IPS-NIHi7 (cell line): Measurements from ENCODE around the gene SSH3.

Experiments used
- DNase-seq: peaks from one replicate; pipeline ENCODE4 v3.0.0; 2012; ENCODE audit warnings: mixed read lengths; ENCODE audit errors: extremely low spot score

The SSH3 gene

DNA sequence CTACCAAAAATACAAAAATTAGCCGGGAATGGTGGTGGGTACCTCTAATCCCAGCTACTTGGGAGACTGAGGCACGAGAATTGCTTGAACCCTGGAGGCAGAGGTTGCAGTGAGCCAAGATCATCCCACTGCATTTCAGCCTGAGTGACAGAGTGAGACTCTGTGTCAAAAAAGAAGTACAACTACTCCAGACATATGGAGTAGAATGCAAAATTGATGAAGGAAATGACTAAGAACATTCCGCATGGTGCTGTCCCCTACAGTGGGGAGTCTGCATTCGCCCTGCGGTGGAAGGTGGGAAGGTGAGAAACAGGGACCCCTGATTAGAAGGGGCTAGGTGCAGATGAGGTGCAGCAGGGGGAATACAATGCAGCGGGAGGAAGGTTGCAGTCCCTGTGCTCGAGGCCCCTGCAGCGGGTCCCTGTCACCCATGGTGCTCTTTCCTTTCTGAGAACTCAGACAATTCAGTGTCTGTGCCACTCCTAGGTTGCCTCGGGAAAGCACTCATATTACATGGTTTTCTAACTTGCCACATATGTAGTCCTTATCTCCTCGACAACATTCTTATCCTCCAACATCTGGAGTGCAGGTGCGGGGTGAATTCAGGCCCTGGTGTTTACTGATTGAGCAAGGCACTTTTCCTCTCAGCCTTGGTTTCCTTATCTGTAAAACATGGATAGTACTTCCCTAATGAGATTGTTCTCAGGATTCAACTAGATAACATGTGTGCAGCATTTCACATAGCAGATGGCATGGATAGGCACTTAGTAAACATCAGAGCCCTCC is 44.8 kb downstream of the SSH3 start:
- DNase-seq: no peak

- no peak for DNase-seq
These were observed 45.7 kb downstream of the SSH3 start for GRCh38 chr11:67349036-67349435.

- DNase-seq: no peak
These were observed 46.1 kb downstream of the SSH3 start for GRCh38 chr11:67349457-67349856.

GRCh38 chr11:67349928-67350465 is 46.7 kb downstream of the SSH3 start:
- DNase-seq: no peak

GRCh38 chr11:67351275-67352005 is 48.1 kb downstream of the SSH3 start:
- peak; percentile 91 for DNase-seq

GRCh38 chr11:67352546-67353316 is 49.4 kb downstream of the SSH3 start:
- peak; percentile 35 for DNase-seq

- DNase-seq: peak; percentile 98
These were observed 50.2 kb downstream of the SSH3 start, which contains the start of gene POLD4 for GRCh38 chr11:67353317-67354074. Gene POLD4, minus strand, starts transcription at chr11:67353546. Its CDS starts 147 bp downstream, at chr11:67353399.

DNA sequence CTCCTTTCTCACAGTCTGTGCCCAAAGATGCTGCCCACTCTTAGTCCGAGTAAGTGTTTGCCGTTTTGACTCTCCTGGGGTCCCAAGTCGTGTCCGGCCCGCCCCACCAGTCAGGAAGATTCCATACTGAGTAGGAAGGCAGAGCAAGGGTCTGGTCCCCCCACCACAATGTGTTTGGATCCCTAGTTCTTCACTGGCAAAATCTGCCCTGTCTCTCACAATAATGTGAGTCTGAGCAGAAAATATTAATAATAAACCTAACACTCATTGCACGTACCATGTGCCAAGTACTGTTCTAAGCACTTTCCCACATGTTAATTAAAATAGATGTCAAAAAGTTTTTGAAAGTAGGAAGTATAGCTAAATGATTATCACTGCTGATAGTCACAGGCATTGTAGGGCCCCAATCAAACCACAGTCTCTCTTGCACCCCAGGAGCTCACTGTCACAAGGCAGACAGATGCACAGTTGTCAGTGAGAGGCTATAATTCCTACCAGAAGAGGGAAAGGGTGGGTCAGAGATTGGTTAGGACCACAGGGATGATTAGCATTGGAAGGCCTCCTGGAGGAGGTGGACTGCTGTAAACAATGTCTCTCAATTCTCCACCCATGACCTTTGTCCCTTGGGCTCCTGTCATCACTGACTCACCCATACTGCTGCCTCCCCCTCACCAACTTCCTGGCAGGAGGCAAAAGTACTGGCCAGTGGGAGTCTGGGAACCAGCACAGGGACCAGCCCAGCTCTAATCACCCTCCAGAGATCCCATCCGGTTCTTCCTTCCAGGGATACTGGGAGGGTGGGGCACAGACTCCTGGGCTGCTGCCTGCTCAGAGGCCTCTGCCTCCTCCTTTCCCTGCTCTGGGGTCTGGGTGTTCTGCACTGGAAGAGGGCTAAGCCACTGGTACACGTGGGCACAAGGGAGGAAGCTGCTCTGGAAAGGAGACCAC is 51.0 kb downstream of the SSH3 start:
- DNase-seq: peak; percentile 57

DNA sequence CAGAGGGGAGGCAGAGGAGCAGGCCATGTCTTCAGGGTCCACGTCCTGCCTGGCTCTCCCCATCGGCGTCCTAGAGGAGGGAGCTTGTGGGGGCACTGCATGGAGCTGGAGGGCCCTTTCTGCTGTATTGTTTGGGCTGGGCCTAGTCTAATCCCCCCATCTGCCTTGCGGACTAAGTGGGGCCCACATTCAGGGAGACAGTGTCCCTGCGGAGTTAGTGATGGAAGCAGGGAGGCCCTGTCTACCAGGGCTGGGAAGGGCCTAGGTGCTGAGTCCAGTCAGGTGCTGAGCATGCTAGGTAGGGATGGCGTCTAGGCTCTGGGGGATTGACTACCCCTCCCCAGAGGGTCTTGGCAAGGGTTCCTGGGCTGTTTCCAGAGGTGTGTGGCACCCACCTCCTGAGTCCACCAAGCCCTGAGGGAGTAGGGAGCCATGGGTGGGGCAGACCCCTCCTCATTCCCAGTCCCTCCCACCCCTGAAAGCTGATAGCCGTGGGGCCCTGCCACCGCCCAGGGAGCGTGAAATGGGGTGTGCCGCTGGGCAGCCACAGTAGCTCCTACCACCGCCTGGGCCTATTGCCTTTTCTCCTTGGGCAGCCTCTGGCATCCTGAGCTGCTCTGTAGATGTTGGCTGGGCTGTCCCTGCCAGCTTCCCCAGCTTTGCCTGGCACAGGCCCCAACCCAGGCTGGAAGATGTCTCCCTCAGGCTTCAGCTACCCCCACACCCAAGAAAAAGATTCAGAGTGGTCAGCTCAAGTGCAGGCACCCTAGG is 51.9 kb downstream of the SSH3 start:
- peak; percentile 1 for DNase-seq

GRCh38 chr11:67355794-67356386 is 52.6 kb downstream of the SSH3 start:
- DNase-seq: peak; percentile 1

GRCh38 chr11:67356387-67356863 is 53.1 kb downstream of the SSH3 start:
- peak; percentile 1 for DNase-seq

GRCh38 chr11:67356864-67357561 is 53.7 kb downstream of the SSH3 start:
- DNase-seq: peak; percentile 86

DNA sequence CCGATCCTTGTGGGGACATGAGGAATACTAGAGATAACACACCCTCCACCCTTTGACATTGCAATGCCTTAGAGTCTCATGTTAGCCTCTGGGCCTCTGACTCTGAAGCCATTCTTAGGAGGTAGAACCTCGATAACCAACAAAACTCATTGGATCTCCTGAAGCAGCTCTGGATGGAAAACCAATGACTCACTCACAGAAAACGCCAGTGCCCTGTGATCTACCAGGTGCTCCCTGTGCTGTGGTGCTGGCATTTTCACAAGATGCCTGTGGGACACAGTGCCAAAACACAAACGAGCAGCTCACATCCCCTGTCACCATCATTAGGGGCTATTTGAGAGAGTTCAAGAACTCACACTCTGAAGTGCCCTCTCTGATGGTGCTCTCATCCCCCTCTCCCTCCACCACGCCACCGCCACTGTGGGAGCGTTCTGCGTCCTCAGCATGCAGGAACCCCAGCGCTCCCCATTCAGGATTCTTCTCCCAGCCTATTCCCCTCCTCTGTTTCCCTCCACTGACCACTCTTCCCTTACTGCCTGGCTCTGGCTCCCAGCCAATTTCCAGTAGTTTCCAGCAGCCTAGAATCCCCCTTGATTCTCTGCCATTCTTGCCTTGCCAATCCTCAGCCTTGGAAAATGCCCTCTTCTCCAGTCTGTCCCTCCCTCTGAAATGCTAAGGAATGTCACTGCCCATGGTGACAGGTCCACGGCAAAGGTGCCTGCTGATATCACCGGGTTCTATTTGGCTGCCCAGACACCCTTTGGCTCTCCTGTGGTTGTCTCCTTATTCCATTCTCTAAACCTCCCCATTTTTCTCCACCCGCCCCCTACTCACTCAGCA is 54.7 kb downstream of the SSH3 start:
- no peak for DNase-seq
